ENCODE measurements around the gene LRRC3B.
"Not testable (repeated sequence)": the region's sequence is repeated elsewhere in the genome, so short reads cannot be mapped to it uniquely, and the experiment has no call there.

Gene LRRC3B

GRCh38 chr3:26622621-26623418 lies at the start of gene LRRC3B:
TSS of gene LRRC3B (plus strand) at chr3:26622772. CDS start at chr3:26709673, 86,901 bp downstream.
- DNase-seq, result no peak

- DNase-seq, result no peak
Observed at GRCh38 chr3:26574766-26575165, 47.8 kb upstream of the LRRC3B start.

- no peak for DNase-seq
Observed at GRCh38 chr3:26579116-26579515, 43.5 kb upstream of the LRRC3B start.

- DNase-seq, result no peak
Observed at GRCh38 chr3:26587571-26587970, 35.0 kb upstream of the LRRC3B start.

- no peak for DNase-seq
Observed at GRCh38 chr3:26588931-26589330, 33.6 kb upstream of the LRRC3B start.

GRCh38 chr3:26589678-26590077 lies 32.9 kb upstream of the LRRC3B start:
- DNase-seq, result no peak

- no peak for DNase-seq
Observed at GRCh38 chr3:26590919-26591484, 31.6 kb upstream of the LRRC3B start.

GRCh38 chr3:26591926-26592325 lies 30.6 kb upstream of the LRRC3B start:
- DNase-seq, result no peak

- no peak for DNase-seq
Observed at GRCh38 chr3:26592451-26592850, 30.1 kb upstream of the LRRC3B start.

- DNase-seq, result no peak
Observed at GRCh38 chr3:26596335-26596734, 26.2 kb upstream of the LRRC3B start.

- not testable (repeated sequence) for DNase-seq
Observed at GRCh38 chr3:26603311-26603710, 19.3 kb upstream of the LRRC3B start.

- DNase-seq, result not testable (repeated sequence)
Observed at GRCh38 chr3:26603771-26604170, 18.8 kb upstream of the LRRC3B start.

- DNase-seq, result no peak
Observed at GRCh38 chr3:26614006-26614685, 8.4 kb upstream of the LRRC3B start.

- DNase-seq, result no peak
Observed at GRCh38 chr3:26621176-26621575, 1.4 kb upstream of the LRRC3B start.

- DNase-seq, result no peak
Observed at GRCh38 chr3:26621906-26622620, 509 bp upstream of the LRRC3B start.

- DNase-seq, result no peak
Observed at GRCh38 chr3:26623419-26624208, 1.0 kb downstream of the LRRC3B start.

GRCh38 chr3:26624209-26624765 lies 1.7 kb downstream of the LRRC3B start:
- no peak for DNase-seq

- no peak for DNase-seq
Observed at GRCh38 chr3:26625187-26625586, 2.6 kb downstream of the LRRC3B start.

- DNase-seq, result no peak
Observed at GRCh38 chr3:26627080-26627479, 4.5 kb downstream of the LRRC3B start.

GRCh38 chr3:26628915-26629314 lies 6.3 kb downstream of the LRRC3B start:
- no peak for DNase-seq

- DNase-seq, result no peak
Observed at GRCh38 chr3:26630669-26631389, 8.3 kb downstream of the LRRC3B start.

- no peak for DNase-seq
Observed at GRCh38 chr3:26631390-26631738, 8.8 kb downstream of the LRRC3B start.

Data from activated effector memory CD4-positive, alpha-beta T cell treated with anti-CD3 and anti-CD28 coated beads, Interleukin-2, amount 50 U/mL, for 16 hours (primary cell).